ENCODE measurements around the gene PRKCH. TPM values are rescaled to one million over a fixed set of nuclear protein-coding genes. Genes with fewer than 3 reads are reported as not detected.

The PRKCH gene
- total RNA-seq, 3 donors from 2014 or later = 12.3 to 15.4 (median 14.8) TPM

GRCh38 chr14:61466249-61466904, 145.0 kb downstream of the PRKCH start:
- TF ChIP-seq, protein P1, sequence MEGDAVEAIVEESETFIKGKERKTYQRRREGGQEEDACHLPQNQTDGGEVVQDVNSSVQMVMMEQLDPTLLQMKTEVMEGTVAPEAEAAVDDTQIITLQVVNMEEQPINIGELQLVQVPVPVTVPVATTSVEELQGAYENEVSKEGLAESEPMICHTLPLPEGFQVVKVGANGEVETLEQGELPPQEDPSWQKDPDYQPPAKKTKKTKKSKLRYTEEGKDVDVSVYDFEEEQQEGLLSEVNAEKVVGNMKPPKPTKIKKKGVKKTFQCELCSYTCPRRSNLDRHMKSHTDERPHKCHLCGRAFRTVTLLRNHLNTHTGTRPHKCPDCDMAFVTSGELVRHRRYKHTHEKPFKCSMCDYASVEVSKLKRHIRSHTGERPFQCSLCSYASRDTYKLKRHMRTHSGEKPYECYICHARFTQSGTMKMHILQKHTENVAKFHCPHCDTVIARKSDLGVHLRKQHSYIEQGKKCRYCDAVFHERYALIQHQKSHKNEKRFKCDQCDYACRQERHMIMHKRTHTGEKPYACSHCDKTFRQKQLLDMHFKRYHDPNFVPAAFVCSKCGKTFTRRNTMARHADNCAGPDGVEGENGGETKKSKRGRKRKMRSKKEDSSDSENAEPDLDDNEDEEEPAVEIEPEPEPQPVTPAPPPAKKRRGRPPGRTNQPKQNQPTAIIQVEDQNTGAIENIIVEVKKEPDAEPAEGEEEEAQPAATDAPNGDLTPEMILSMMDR (IDR thresholded peaks at IDR 0.05) = no peak
- Histone ChIP-seq H3K9me3 (no peaks in the 10 kb centered on the region), H3K36me3 (ENCODE audit: low read depth) (no peaks in the 10 kb centered on the region), H3K4me1 (ENCODE audit: low read depth) (peaks cover 13% of the 10 kb centered on the region), H3K4me3 (no peak overlapping the region)
- ATAC-seq (peak; percentile 39), DNase-seq (peak in 1 of 3 donors; percentile 67)
- intact Hi-C loops (cut with DNase I, micrococcal nuclease) = loop anchor here (10.0 kb wide), 2 partner anchors 258 to 298 kb away; partner anchors contain the start of gene SNAPC1 (in 2 of the 2)

DNA sequence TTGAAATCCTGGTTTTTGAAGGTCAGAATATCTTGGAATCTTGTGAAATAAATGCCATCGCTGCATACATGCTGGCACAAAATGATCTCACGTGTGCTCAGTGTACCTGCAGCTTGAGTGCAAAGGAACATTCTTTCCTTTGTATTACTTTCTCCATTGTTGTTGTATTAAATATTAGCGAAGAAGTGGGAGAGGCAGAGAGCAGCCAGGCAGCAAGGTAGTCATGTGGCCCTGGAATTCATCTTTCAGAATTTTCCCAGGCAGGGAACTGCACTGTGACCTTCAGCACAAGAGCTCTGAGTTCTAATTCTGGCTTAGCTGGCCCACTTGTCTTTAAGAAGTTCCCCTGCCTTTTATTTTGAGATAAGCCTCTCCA, 145.5 kb downstream of the PRKCH start:
- ATAC-seq (no peak), DNase-seq (no peak)
- peaks cover 11% of the 10 kb centered on the region for H3K4me1 ChIP-seq (ENCODE audit: low read depth)
- H3K4me3 ChIP-seq = no peak overlapping the region
- TF ChIP-seq, protein P1 (IDR thresholded peaks at IDR 0.05) = no peak
- intact Hi-C loops (cut with DNase I, micrococcal nuclease) = loop anchor here (10.0 kb wide), 2 partner anchors 258 to 298 kb away; partner anchors contain the start of gene SNAPC1 (in 2 of the 2)
- no peaks in the 10 kb centered on the region for H3K36me3 ChIP-seq (ENCODE audit: low read depth)
- H3K9me3 ChIP-seq = no peaks in the 10 kb centered on the region

GRCh38 chr14:61467296-61467695, 145.9 kb downstream of the PRKCH start:
- ATAC-seq = no peak
- intact Hi-C loops (cut with DNase I, micrococcal nuclease) = loop anchor here (10.0 kb wide), 2 partner anchors 258 to 298 kb away; partner anchors contain the start of gene SNAPC1 (in 2 of the 2)
- no peak for DNase-seq
- TF ChIP-seq, protein P1 (IDR thresholded peaks at IDR 0.05) = no peak
- H3K9me3 ChIP-seq = no peaks in the 10 kb centered on the region
- no peaks in the 10 kb centered on the region for H3K36me3 ChIP-seq (ENCODE audit: low read depth)
- no peak overlapping the region for H3K4me3 ChIP-seq
- peaks cover 7% of the 10 kb centered on the region for H3K4me1 ChIP-seq (ENCODE audit: low read depth)

DNA sequence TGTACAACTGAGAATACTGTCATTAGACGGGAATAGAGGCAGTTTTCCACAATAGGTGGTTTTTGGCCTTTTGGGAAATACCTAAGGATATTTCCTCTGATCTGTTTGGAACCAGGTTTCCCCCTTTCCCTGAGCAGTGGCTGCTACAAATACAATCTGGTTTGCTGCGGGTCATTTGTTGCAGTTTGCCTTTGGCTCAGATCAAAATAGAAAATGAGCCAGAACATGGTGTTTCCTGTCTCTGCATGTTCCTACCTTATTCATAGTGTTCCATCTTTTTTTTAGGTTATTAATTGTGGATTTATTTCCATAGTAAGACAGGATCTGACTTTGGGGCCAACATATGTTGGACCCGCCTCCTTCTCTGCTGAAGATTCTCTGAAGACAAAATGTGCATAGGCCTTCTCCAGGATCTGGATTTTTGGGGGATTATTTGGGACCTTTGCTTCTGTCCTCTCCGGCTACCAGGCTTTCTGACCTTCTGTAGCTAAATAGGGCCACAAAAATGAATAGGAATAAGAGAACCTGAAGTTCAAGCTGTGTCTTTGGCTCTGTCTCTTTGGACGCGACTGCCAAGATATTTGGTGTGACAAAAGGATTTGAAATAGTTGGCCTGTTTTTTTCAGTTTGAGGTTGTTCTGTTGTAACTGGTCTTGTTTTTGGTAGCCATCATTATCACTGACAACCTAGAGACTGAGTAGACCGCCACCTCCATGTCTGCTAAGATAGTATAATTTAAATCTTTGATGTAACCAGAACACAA, 146.9 kb downstream of the PRKCH start:
- H3K4me3 ChIP-seq = no peak overlapping the region
- intact Hi-C loops (cut with DNase I, micrococcal nuclease) = loop anchor here (10.0 kb wide), 2 partner anchors 257 to 297 kb away; partner anchors contain the start of gene SNAPC1 (in 2 of the 2)
- DNase-seq (no peak), ATAC-seq (no peak)
- H3K36me3 ChIP-seq (ENCODE audit: low read depth) = no peaks in the 10 kb centered on the region
- TF ChIP-seq, protein P1 (IDR thresholded peaks at IDR 0.05) = no peak
- peaks cover 9% of the 10 kb centered on the region for H3K4me1 ChIP-seq (ENCODE audit: low read depth)
- H3K9me3 ChIP-seq = no peaks in the 10 kb centered on the region

- H3K4me1 ChIP-seq (ENCODE audit: low read depth) = peaks cover 9% of the 10 kb centered on the region
- no peaks in the 10 kb centered on the region for H3K36me3 ChIP-seq (ENCODE audit: low read depth)
- intact Hi-C loops (cut with DNase I, micrococcal nuclease) = loop anchor here (10.0 kb wide), 2 partner anchors 255 to 295 kb away; partner anchors contain the start of gene SNAPC1 (in 2 of the 2)
- no peak overlapping the region for H3K4me3 ChIP-seq
- ATAC-seq (no peak), DNase-seq (no peak)
- TF ChIP-seq, protein P1 (IDR thresholded peaks at IDR 0.05) = no peak
- no peaks in the 10 kb centered on the region for H3K9me3 ChIP-seq
Observed at GRCh38 chr14:61469781-61470180, 148.4 kb downstream of the PRKCH start.
